ENCODE data around the gene PARD6B. TPM values are rescaled to one million over a fixed set of nuclear protein-coding genes. Genes with fewer than 3 reads are reported as not detected.

The PARD6B gene
- total and polyA plus RNA-seq, 2 of the 13 experiments (the other 11 are each of a cell fraction or from before 2014, with no cell fraction given), result 6.9 to 22.2 TPM

- TF ChIP-seq GPBP1L1 (CRISPR knock-in tag; IDR thresholded peaks at IDR 0.05), result no peak
- no peak for TF ChIP-seq NFE2L1 (CRISPR knock-in tag; IDR thresholded peaks at IDR 0.05; ENCODE audit: borderline replicate concordance)
- no peak; the same call in 1 of the 2 replicates for TF ChIP-seq ZFY (CRISPR knock-in tag; IDR thresholded peaks at IDR 0.05)
- TF ChIP-seq ZNF782 (CRISPR knock-in tag; IDR thresholded peaks at IDR 0.05; ENCODE audit: borderline replicate concordance), result no peak
- TF ChIP-seq FOXA3 (CRISPR knock-in tag; IDR thresholded peaks at IDR 0.05), result peak; percentile 93
- TF ChIP-seq ZNF230 (CRISPR knock-in tag; IDR thresholded peaks at IDR 0.05), result no peak
- no peak for TF ChIP-seq E2F5 (CRISPR knock-in tag; conservative IDR thresholded peaks at IDR 0.05)
- peak; percentile 48; the same call in 1 of the 2 replicates for TF ChIP-seq SMARCC2 (IDR thresholded peaks at IDR 0.05)
- TF ChIP-seq ZNF234 (CRISPR knock-in tag; conservative IDR thresholded peaks at IDR 0.05), result no peak
- TF ChIP-seq RAD21 (CRISPR knock-in tag; IDR thresholded peaks at IDR 0.05), result no peak
- no peak for TF ChIP-seq PAX8 (CRISPR knock-in tag; IDR thresholded peaks at IDR 0.05; ENCODE audit: borderline replicate concordance)
- peak; percentile 67; the same call in 1 of the 2 replicates for TF ChIP-seq ZKSCAN8 (CRISPR knock-in tag; IDR thresholded peaks at IDR 0.05; ENCODE audit: borderline replicate concordance)
- no peak for TF ChIP-seq MAZ (IDR thresholded peaks at IDR 0.05; ENCODE audit: borderline replicate concordance, low read depth, low read length)
- no peak for TF ChIP-seq MAZ (CRISPR knock-in tag; IDR thresholded peaks at IDR 0.05; ENCODE audit: low read depth)
- TF ChIP-seq ZMYM4 (CRISPR knock-in tag; IDR thresholded peaks at IDR 0.05), result peak; percentile 77; the same call in 1 of the 2 replicates
- peak; percentile 34; the same call in 1 of the 2 replicates for TF ChIP-seq KMT2A (CRISPR knock-in tag; IDR thresholded peaks at IDR 0.05)
- TF ChIP-seq MNT (IDR thresholded peaks at IDR 0.05), result no peak
- TF ChIP-seq ZNF580 (CRISPR knock-in tag; IDR thresholded peaks at IDR 0.05; ENCODE audit: borderline replicate concordance, low read depth), result peak; percentile 74; the same call in 1 of the 2 replicates
- TF ChIP-seq ZFP1 (CRISPR knock-in tag; IDR thresholded peaks at IDR 0.05), result no peak
- peak; percentile 97 for TF ChIP-seq PAXIP1 (CRISPR knock-in tag; conservative IDR thresholded peaks at IDR 0.05)
- no peak for TF ChIP-seq REL (CRISPR knock-in tag; conservative IDR thresholded peaks at IDR 0.05)
- no peak for TF ChIP-seq IRX3 (CRISPR knock-in tag; IDR thresholded peaks at IDR 0.05; ENCODE audit: borderline replicate concordance, low read depth)
- peak; percentile 87 for TF ChIP-seq MED1 (CRISPR knock-in tag; IDR thresholded peaks at IDR 0.05)
Measured at GRCh38 chr20:50746138-50746940, 15.0 kb downstream of the PARD6B start (continued).

Measured in HepG2 (cell line).